ENCODE data around the gene POLR3C. TPM values are rescaled to one million over a fixed set of nuclear protein-coding genes. Genes with fewer than 3 reads are reported as not detected.
"Not testable (repeated sequence)": the region's sequence is repeated elsewhere in the genome, so short reads cannot be mapped to it uniquely, and the experiment has no call there.

POLR3C gene
- total RNA-seq, 1 donor from 2014 or later, result 49.2 TPM

- H3K4me3 ChIP-seq (ENCODE audit: low read depth, low read length), result no peak overlapping the region
- no peak for DNase-seq (ENCODE audit: low read depth)
- TF ChIP-seq CTCF (conservative IDR thresholded peaks at IDR 0.05; ENCODE audit: low read depth, low read length), result no peak
Observed at GRCh38 chr1:145786271-145786670, 37.7 kb upstream of the POLR3C start.

GRCh38 chr1:145788580-145788979 lies 35.4 kb upstream of the POLR3C start:
- TF ChIP-seq CTCF (conservative IDR thresholded peaks at IDR 0.05; ENCODE audit: low read depth, low read length), result no peak
- no peak overlapping the region for H3K4me3 ChIP-seq (ENCODE audit: low read depth, low read length)
- no peak for DNase-seq (ENCODE audit: low read depth)

GRCh38 chr1:145791860-145792259 lies 32.1 kb upstream of the POLR3C start:
- not testable (repeated sequence) for H3K4me3 ChIP-seq (ENCODE audit: low read depth, low read length); DNase-seq (ENCODE audit: low read depth)

- H3K4me3 ChIP-seq (ENCODE audit: low read depth, low read length), result no peak overlapping the region
- no peak for TF ChIP-seq CTCF (conservative IDR thresholded peaks at IDR 0.05; ENCODE audit: low read depth, low read length)
- DNase-seq (ENCODE audit: low read depth), result no peak
Observed at GRCh38 chr1:145792484-145792883, 31.5 kb upstream of the POLR3C start.

GRCh38 chr1:145795257-145795881 lies 28.6 kb upstream of the POLR3C start:
- no peak for TF ChIP-seq CTCF (conservative IDR thresholded peaks at IDR 0.05; ENCODE audit: low read depth, low read length)
- H3K4me3 ChIP-seq (ENCODE audit: low read depth, low read length), result no peak overlapping the region

GRCh38 chr1:145796753-145797152 lies 27.2 kb upstream of the POLR3C start:
- no peak for TF ChIP-seq CTCF (conservative IDR thresholded peaks at IDR 0.05; ENCODE audit: low read depth, low read length)
- no peak for DNase-seq (ENCODE audit: low read depth)
- H3K4me3 ChIP-seq (ENCODE audit: low read depth, low read length), result no peak overlapping the region

More at GRCh38 chr1:145795257-145795881, 28.6 kb upstream of the POLR3C start:
- DNase-seq (ENCODE audit: low read depth), result no peak

- TF ChIP-seq CTCF (conservative IDR thresholded peaks at IDR 0.05; ENCODE audit: low read depth, low read length), result no peak
- DNase-seq (ENCODE audit: low read depth), result no peak
- no peak overlapping the region for H3K4me3 ChIP-seq (ENCODE audit: low read depth, low read length)
Observed at GRCh38 chr1:145799806-145800205, 24.2 kb upstream of the POLR3C start.

All from epithelial cell of proximal tubule (primary cell).